GM18517 (cell line): ENCODE data around the gene DZIP1.
"Not testable (repeated sequence)": the region's sequence is repeated elsewhere in the genome, so short reads cannot be mapped to it uniquely, and the experiment has no call there.

Source experiments
- ATAC-seq: cut with Tn5 transposase; IDR thresholded peaks from one replicate; pipeline ENCODE4 v1.9.1; 2021; ENCODE audit warnings: mild to moderate bottlenecking, moderate library complexity; ENCODE audit not compliant: unreplicated experiment

DZIP1 gene, protein sequence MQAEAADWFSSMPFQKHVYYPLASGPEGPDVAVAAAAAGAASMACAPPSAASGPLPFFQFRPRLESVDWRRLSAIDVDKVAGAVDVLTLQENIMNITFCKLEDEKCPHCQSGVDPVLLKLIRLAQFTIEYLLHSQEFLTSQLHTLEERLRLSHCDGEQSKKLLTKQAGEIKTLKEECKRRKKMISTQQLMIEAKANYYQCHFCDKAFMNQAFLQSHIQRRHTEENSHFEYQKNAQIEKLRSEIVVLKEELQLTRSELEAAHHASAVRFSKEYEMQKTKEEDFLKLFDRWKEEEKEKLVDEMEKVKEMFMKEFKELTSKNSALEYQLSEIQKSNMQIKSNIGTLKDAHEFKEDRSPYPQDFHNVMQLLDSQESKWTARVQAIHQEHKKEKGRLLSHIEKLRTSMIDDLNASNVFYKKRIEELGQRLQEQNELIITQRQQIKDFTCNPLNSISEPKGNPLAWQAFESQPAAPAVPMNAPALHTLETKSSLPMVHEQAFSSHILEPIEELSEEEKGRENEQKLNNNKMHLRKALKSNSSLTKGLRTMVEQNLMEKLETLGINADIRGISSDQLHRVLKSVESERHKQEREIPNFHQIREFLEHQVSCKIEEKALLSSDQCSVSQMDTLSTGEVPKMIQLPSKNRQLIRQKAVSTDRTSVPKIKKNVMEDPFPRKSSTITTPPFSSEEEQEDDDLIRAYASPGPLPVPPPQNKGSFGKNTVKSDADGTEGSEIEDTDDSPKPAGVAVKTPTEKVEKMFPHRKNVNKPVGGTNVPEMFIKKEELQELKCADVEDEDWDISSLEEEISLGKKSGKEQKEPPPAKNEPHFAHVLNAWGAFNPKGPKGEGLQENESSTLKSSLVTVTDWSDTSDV

DNA sequence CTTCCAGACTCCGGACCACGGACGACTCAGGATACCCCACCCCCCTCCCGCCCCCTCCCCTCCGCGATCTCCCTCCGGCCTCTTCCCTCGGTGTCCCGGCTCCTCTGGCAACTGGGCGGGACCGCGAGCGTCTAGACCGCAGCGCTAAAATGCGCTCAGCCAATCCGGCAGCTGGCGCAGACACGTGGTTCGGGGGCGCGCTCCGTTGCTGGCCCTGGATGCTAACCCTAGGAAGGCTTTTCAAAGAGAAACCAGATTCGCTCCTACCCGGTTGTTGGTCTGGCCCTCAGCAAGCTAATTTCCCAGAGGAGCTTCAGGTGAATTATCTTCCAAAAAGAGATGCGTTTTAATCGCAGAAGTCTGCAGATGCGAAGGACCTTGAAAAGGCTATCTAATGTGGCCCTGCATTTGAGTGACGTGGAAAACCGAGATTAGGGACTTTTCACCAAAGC lies at the start of gene DZIP1:
Gene DZIP1 (minus strand): TSS at position 106 of the 452 bp plus-strand sequence. CDS start 2,677 bp downstream, outside the sequence.
- no peak for ATAC-seq

DNA sequence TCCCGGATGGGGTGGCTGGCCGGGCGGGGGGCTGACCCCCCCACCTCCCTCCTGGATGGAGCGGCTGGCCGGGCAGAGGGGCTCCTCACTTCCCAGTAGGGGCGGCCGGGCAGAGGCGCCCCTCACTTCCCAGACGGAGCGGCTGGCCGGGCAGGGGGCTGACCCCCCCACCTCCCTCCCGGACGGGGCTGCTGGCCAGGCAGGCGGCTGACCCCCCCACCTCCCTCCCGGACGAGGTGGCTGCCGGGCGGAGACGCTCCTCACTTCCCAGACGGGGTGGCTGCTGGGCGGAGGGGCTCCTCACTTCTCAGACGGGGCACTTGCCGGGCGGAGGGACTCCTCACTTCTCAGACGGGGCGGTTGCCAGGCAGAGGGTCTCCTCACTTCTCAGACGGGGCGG lies 46.5 kb upstream of the DZIP1 start:
- ATAC-seq: not testable (repeated sequence)

GRCh38 chr13:95689582-95689926 lies 45.0 kb upstream of the DZIP1 start:
- no peak for ATAC-seq

DNA sequence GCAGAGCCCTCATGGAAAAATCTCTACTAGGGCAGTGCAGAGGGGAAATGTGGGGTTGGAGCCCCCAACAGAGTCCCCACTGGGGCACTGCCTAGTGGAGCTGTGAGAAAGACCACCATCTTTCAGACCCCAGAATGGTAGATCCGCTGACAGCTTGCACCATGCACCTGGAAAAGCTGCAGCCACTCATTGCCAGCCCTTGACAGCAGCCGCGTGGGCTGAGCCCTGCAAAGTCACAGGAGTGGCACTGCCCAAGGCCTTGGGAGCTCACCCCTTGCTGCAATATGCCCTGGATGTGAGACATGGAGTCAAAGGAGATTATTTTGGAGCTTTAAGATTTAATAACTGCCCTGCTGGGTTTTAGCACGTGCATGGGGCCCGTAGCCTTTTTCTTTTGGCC lies 40.5 kb upstream of the DZIP1 start:
- ATAC-seq: not testable (repeated sequence)

GRCh38 chr13:95684418-95684817 lies 39.9 kb upstream of the DZIP1 start:
- ATAC-seq: no peak

- ATAC-seq: no peak
Observed at GRCh38 chr13:95679722-95680121, 35.2 kb upstream of the DZIP1 start.

GRCh38 chr13:95678967-95679366 lies 34.5 kb upstream of the DZIP1 start:
- ATAC-seq: no peak

- peak; percentile 5 for ATAC-seq
Observed at GRCh38 chr13:95677564-95678266, 33.2 kb upstream of the DZIP1 start.

GRCh38 chr13:95676762-95677563 lies 32.5 kb upstream of the DZIP1 start, which contains the start of gene DNAJC3:
Gene DNAJC3 (plus strand): TSS chr13:95677139. CDS start chr13:95677256, 117 bp downstream.
- ATAC-seq: peak; percentile 93

DNA sequence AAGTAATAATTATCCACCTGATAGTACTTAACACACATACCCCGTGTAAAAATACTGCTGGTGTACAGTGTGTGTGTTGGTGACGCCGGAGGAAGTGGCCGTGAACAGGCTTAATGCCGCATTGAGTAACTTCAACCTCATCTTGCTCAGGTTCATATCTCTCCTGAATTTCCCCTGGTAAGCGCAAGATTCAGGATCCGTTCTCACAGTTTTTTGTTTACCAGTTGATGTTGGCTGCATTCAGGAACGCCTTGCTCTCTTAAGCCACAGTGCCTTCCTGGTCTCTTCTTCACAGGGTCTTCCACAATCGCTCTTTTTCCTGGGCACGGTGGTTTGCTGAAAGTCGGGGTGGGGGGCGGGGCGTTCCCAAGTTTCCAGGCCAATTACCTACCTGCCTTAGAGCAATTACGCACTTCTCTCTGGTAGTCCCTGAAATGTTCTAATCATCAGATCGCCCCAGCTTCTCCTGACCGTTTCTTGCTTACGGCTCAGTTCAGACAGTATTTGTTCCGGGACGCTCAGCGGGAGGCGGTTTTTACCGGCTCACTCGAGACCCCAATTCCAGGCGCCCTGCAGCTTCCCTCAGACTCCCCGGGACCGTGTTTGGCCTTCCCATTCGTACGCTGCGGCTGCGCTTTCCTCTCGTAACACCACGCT lies 31.7 kb upstream of the DZIP1 start:
- peak; percentile 11 for ATAC-seq

DNA sequence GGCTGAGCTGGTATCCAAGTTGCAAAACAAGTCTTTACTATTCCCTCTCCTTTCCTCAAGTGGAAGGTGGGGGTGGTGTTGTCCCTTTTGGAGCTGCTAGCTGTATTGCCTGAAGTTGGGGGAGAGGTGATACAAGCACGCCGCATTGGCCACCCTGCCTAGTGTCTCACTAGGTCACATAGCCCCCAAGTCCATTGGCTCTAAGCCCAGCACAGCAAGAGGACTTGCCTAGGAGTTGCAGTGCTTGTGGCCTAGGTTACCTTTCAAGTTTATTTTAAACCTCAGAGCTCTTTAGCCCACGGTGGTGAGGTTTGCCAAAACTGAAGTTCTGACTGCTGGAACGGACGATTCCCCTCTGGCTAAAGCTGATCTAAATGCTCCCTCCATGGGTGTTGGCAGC lies 27.1 kb upstream of the DZIP1 start:
- ATAC-seq: no peak

GRCh38 chr13:95667235-95667634 lies 22.7 kb upstream of the DZIP1 start:
- not testable (repeated sequence) for ATAC-seq

- ATAC-seq: no peak
Observed at GRCh38 chr13:95660981-95661581, 16.6 kb upstream of the DZIP1 start.

DNA sequence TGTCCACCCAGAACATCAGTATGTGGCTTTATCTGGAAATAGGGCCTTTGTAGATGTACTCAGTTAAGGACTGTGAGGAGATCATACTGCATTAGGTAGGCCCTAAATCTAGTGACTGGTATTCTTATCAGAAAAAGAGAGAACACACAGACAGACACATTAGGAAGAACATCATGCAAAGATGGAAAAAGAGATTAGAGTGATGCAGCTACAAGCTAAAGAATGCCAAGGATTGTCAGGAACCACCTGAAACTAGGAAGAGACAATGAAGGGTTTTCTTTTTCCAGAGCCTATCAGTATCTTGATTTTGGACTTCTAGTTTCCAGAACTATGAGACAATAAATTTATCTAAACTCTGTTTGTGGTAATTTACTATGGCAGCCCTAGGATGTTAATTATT lies 15.0 kb upstream of the DZIP1 start:
- no peak for ATAC-seq

- no peak for ATAC-seq
Observed at GRCh38 chr13:95656386-95657015, 12.0 kb upstream of the DZIP1 start.

DNA sequence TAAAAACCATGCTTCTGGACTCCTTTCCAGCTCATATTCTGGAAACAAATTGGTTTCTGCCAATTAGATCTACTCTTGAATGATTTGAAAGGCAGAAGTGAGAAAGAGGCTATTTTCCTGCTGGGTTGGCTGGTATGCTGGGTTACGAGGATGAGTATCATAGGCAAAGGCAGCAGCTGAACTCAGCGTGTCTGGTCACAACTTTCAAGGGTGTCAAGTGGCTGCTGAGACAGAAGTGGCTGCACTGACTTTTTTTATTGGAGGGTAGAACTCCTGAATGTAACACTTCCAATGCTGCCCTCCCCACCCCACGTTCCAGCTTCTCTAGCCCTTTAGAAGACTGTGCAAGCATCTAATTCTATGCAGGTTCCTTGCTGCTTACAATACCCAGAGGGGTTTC lies 8.3 kb upstream of the DZIP1 start:
- no peak for ATAC-seq

DNA sequence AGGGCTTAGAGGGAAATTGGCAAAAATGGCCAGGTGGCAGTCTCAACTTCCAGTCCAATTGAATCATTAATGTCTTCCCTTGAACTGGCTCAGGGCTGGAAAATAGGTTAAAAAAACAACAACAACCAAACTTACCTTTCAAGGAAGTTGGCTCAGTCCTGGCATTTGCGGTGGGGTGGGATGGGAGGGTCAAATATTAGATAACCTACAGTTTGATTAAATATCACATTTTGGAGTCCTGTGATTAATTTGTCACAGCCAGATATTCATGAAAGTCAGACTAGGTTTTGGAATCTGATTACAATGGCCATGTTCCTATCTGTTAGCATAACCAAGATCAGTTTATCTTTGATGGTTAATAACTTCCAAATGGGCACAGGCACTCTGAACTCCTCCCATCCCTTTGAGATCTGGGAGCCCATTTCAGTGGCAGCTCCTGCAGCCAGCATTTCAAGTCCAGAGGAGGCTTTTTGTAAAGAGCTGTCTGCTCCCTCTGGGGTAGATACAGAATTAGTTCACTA lies 7.8 kb upstream of the DZIP1 start:
- ATAC-seq: no peak

GRCh38 chr13:95650696-95651095 lies 6.2 kb upstream of the DZIP1 start:
- ATAC-seq: no peak

DNA sequence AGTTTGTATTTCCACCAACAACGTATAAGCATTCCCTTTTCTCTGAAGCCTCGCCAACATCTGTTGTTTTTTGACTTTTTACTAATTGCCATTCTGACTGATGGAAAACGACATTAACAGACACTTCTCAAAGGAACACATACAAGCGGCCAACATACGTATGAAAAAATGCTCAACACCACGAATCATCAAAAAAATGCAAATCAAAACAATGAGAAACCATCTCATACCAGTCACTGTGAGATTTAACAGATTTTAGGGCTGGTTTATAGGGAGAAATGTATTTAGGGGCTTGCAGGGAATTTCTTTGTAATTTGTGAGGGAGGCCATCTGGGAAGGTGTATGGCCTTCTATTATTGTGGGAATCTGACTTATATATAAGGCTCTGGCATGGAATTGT lies 2.8 kb upstream of the DZIP1 start:
- no peak for ATAC-seq
